HepG2 (cell line): ENCODE data around the gene ARGLU1. TPM values are rescaled to one million over a fixed set of nuclear protein-coding genes. Genes with fewer than 3 reads are reported as not detected.

Source experiments
- AKNA ChIP-seq: sonication (generic); formaldehyde crosslinking; IDR thresholded peaks from 2 replicates; pipeline ENCODE4 v1.4.0; 2020; ENCODE audit warnings: missing genetic modification reagents, borderline replicate concordance
- ATF5 ChIP-seq: sonication (generic); formaldehyde crosslinking; IDR thresholded peaks from 2 replicates; pipeline ENCODE4 v1.4.0; 2020; ENCODE audit warnings: mild to moderate bottlenecking, low read depth, missing genetic modification reagents
- GMEB1 ChIP-seq: sonication (generic); formaldehyde crosslinking; IDR thresholded peaks from 2 replicates; pipeline ENCODE4 v1.5.1; 2020; ENCODE audit warnings: missing genetic modification reagents, mild to moderate bottlenecking, borderline replicate concordance
- polyA plus RNA-seq, 8 experiments: library from polyadenylated mRNA; depleted of rRNA in 3 of 8; stranded (reverse) in 7 of 8; unstranded in 1 of 8; fragments of >200 nt; fragmentation: Illumina TruSeq in 4 of 8; extraction: Trizol in 4 of 8; gene quantifications; 2 replicates each; pipeline versions ENCODE4 v1.2.1 to v1.2.3, GENCODE V29; 2011 to 2016; ENCODE audit warnings: low read depth in 4 of 8, missing spikeins in 1 of 8, mixed read lengths in 1 of 8; ENCODE audit not compliant: insufficient read depth in 1 of 8
- total RNA-seq, 5 experiments: library from RNA; depleted of rRNA; stranded (reverse); fragments of >200 nt; fragmentation: Illumina TruSeq; extraction: Trizol; gene quantifications; 2 replicates each; pipeline ENCODE4 v1.2.3, GENCODE V29; 2016; ENCODE audit warnings: low read depth in 1 of 5

ARGLU1 gene
- total and polyA plus RNA-seq, 2 of the 13 experiments (the other 11 are each of a cell fraction or from before 2014, with no cell fraction given): 47.1 to 70.6 TPM

GRCh38 chr13:106492588-106493475 lies 75.1 kb downstream of the ARGLU1 start (continued):
- TF ChIP-seq AKNA (no peak), ATF5 (CRISPR knock-in tag) (no peak), GMEB1 (CRISPR knock-in tag) (no peak)
